GM21528 (cell line): Measurements from ENCODE around the gene PKN3.
A peak's percentile ranks its signal among the peaks of the same experiment; 100 is the strongest.
"Not testable (repeated sequence)": the region's sequence is repeated elsewhere in the genome, so short reads cannot be mapped to it uniquely, and the experiment has no call there.

Source experiments
- ATAC-seq: cut with Tn5 transposase; IDR thresholded peaks from one replicate; pipeline ENCODE4 v1.9.1; 2021; ENCODE audit warnings: mild to moderate bottlenecking, moderate library complexity; ENCODE audit not compliant: unreplicated experiment, low FRiP score

The PKN3 gene

GRCh38 chr9:128689820-128690683, 12.3 kb upstream of the PKN3 start:
- ATAC-seq, result no peak

GRCh38 chr9:128690684-128691034, 11.6 kb upstream of the PKN3 start:
- no peak for ATAC-seq

GRCh38 chr9:128693738-128694137, 8.6 kb upstream of the PKN3 start:
- ATAC-seq, result not testable (repeated sequence)

- ATAC-seq, result no peak
Measured at GRCh38 chr9:128694344-128694743, 8.0 kb upstream of the PKN3 start.

- no peak for ATAC-seq
Measured at GRCh38 chr9:128696923-128697707, 5.2 kb upstream of the PKN3 start.

- not testable (repeated sequence) for ATAC-seq
Measured at GRCh38 chr9:128699096-128699795, 3.1 kb upstream of the PKN3 start.

GRCh38 chr9:128701227-128701854, 962 bp upstream of the PKN3 start:
- no peak for ATAC-seq

- ATAC-seq, result peak; percentile 18
Measured at GRCh38 chr9:128702949-128703615, 779 bp downstream of the PKN3 start.

- ATAC-seq, result no peak
Measured at GRCh38 chr9:128703616-128704355, 1.5 kb downstream of the PKN3 start.

- no peak for ATAC-seq
Measured at GRCh38 chr9:128704356-128704670, 2.0 kb downstream of the PKN3 start.

GRCh38 chr9:128705051-128705965, 3.0 kb downstream of the PKN3 start:
- ATAC-seq, result no peak

- ATAC-seq, result no peak
Measured at GRCh38 chr9:128706045-128706444, 3.7 kb downstream of the PKN3 start.

GRCh38 chr9:128706671-128707381, 4.5 kb downstream of the PKN3 start:
- no peak for ATAC-seq

GRCh38 chr9:128707446-128707845, 5.1 kb downstream of the PKN3 start:
- ATAC-seq, result no peak

- no peak for ATAC-seq
Measured at GRCh38 chr9:128712451-128713410, 10.4 kb downstream of the PKN3 start.

- no peak for ATAC-seq
Measured at GRCh38 chr9:128713411-128713780, 11.1 kb downstream of the PKN3 start.
